Measurements from ENCODE around the gene RPL15.
"Not testable (repeated sequence)": the region's sequence is repeated elsewhere in the genome, so short reads cannot be mapped to it uniquely, and the experiment has no call there.

Gene RPL15

DNA sequence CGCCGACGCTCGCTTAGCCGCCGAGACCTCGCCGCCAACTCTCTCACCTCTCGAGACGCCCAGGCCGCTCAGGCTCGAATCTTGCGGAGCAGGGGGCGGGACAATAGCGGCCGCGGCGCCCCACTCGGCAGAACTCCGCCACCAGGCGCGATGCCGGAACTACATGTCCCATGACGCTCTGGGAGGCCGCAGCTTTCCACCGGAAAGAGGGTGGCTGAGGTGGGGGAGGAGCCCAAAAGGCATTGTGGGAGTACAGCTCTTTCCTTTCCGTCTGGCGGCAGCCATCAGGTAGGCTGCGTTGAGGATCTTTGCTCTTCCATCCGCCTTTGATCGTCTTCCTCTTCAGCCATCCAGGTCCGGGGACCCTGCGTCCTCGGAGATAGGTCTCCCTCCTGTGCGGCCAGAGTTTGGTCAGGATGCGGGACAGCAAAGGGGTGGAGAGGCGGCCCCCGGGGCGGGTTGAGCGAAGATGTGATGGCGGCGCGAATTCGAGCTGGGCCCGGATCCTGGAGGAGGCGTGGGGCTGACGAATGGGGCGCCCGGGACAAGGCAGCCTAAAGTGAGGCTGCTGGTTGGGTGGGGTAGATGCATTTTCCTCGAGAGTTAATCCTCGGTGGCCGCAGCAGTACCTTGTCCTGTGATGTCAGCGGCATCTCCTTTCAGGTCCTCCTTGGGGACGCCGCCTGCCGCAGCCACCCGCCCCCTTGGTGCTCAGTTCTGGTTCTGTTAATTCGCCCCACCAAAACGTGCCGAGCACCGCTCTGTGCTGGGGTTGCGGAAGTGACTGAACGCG lies at the start of gene RPL15, which contains the start of gene NKIRAS1:
Gene RPL15 (plus strand): TSS at position 247 of the 793 bp plus-strand sequence. CDS start 728 bp downstream, outside the sequence.
Gene NKIRAS1 (minus strand): TSS at position 105 of the 793 bp plus-strand sequence. CDS start 6,086 bp downstream, outside the sequence.
- peak; percentile 98 for DNase-seq (ENCODE audit: low spot score)

DNA sequence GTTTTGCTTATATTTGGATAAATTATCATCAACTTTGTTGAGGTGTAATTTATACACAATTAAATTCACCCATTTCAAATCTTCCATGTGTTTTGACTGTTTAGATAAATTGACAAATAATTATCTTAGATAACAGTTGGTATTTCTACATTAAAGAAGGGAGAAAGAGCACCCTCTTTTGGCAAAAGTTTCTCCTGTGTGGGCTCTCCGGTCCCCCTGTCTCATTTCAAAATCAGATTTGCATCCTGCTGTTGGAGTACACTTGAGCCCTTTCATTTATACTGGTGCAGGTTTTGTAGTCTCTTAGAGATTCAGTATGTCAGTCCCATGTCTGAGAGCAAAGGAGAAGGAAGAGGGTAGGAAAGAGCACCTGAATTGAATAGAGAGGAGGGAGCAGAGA lies 49.5 kb upstream of the RPL15 start:
- DNase-seq (ENCODE audit: low spot score) = no peak

DNA sequence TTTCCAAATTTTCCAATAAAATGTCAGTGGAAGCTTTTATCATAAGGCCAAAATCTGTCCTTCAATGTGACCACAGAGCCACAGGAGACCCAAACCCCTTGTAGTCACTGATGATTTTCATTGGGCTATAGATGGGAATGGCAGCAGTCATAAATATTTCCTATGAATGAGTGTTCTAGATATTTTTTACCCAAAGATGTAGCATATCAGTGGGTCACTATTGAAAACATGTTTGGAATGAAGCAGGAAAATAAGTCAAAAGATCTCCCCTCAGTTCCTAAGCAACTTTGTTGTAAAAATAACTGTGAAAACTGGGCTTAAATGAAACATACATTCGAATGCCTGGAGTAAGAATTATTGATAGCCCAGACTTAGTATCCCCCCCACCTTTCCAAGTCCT lies 49.1 kb upstream of the RPL15 start:
- no peak for DNase-seq (ENCODE audit: low spot score)

DNA sequence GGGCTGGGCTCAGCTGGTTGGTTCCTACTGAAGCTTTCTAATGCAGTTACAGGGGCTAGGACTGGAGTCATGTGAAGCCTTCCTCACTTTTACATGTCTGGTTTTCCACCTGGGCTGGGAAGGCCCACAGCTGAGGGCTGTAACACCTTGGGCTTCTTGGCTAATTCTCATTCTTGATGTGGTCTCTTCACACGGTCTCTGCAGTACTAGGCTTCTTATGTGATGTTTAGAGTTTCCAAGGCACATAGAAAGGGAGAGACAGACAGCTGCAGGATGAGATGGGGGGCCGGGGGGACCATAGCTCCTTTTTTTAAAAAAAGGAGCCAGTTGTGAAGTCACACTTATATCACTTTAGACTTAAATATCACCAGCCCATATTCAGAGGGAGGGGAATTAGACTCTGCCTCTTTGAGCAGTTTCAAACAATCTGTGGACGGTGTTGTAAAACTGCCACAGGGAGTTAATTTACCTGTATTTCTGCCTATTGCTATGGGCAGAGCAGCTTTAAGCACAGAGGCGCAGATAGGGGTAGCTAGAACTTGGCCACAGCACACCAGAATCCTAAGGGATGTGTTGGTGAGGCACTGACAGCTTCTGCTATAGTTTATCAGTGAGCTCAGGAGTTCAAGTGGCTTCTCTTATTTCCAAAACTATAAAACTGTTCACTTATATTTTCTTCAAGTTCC lies 46.8 kb upstream of the RPL15 start:
- DNase-seq (ENCODE audit: low spot score) = no peak

DNA sequence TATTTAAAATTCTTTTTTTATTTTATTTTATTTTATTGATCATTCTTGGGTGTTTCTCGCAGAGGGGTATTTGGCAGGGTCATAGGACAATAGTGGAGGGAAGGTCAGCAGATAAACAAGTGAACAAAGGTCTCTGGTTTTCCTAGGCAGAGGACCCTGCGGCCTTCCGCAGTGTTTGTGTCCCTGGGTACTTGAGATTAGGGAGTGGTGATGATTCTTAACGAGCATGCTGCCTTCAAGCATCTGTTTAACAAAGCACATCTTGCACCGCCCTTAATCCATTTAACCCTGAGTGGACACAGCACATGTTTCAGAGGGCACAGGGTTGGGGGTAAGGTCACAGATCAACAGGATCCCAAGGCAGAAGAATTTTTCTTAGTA lies 46.3 kb upstream of the RPL15 start:
- not testable (repeated sequence) for DNase-seq (ENCODE audit: low spot score)

DNA sequence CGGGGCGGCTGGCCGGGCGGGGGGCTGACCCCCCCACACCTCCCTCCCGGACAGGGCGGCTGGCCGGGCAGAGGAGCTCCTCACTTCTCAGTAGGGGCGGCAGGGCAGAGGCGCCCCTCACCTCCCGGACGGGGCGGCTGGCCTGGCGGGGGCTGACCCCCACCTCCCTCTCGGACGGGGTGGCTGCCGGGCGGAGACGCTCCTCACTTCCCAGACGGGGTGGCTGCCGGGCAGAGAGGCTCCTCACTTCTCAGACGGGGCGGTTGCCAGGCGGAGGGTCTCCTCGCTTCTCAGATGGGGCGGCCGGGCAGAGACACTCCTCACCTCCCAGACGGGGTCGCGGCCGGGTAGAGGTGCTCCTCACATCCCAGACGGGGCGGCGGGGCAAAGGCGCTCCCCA lies 45.6 kb upstream of the RPL15 start:
- DNase-seq (ENCODE audit: low spot score) = not testable (repeated sequence)

DNA sequence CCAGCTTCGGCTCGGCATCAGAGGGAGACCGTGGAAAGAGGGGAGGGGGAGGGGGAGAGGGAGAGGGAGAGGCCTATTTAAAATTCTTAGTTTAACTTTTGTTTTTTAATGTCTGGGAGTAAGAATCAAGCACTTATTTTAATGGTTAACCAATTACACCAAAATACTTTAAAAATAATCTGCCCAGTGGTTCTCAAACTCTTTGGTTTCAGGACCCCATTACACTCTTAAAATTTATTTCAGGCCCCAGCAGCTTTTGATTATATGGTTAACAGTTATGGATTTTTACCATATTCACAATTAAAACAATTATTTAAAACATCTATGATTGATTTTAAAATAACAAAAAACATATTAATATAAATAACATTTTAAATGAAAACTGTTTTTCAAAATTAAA lies 44.6 kb upstream of the RPL15 start:
- no peak for DNase-seq (ENCODE audit: low spot score)

DNA sequence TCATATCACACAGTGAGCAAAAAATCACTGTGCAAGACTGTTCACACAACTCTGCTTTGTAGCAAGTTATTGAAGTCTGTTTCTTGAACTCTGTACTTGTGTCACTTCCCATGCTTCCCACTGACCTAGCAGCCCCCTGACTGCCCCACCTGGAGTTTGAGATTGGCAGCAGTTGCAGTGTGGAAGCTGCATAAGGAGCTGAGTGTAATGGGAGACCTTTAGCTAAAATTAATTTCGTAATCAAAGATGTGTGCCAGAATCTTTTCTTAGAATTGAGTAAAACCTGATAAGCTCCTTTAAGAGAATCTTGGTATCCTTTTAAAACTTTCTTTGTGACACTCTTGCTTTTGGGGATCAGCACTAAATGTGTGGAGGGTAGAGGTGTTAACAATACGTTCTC lies 43.0 kb upstream of the RPL15 start:
- DNase-seq (ENCODE audit: low spot score) = no peak

DNA sequence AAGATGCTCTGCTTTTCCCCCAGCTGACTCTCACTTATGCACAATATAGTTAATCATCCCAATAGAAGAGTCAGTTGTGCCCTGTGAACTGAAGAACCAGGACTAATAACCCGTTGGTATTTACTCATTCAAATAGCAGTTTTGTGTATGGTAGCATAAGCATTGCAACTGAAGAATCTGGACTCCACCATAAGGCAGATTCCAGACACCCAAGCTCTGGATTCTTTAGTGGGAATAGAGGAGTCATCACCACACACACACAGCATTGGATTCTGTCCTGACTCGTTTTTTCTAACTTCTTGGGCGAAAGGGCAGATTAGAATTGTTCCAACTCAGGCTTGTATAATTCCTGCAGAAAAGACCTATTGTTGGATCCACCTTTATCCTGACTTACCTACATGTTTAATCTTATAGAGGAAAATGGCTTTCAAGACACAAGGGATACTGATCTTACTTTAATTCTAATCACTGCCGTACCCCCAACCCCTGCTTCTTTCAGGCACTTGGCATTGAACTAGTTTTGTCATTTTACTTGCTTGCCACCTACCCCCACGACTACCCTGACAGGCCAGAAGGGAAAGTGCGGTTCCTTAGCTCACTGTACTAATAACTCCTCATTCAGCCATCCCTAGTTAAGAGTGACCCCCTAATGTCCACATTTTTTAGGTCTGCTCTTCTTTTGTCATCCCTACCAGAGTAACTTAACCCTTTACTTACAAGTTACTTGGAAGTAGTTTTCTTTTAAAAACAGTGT lies 42.4 kb upstream of the RPL15 start:
- no peak for DNase-seq (ENCODE audit: low spot score)

DNA sequence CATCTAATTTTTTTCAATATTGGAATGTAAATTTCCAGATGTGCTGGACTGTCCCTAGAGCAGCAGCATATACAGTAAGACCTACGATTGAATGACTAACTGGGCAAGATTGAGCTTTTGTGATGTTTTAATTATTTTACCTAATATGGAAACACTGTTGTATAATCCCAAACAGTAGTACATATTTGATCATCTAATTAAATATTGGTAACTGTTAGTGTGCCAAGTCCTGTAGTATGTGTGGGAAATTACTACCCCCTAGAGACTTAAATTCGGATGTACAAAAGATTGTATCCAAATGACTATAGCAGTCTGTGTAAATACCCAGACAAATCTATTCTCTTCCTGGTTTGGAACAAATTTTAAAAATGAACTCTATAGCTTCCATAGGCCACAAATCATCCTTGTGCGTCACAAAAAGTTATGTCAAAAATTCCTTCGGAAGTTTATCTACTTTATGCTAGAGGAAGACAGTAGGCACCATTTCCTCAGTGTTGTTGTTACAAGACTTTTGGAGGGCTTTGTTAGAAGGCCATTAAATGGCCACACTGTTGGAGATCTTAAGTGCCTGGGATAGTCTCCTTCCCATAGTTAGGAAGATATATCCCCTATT lies 41.7 kb upstream of the RPL15 start:
- no peak for DNase-seq (ENCODE audit: low spot score)

DNA sequence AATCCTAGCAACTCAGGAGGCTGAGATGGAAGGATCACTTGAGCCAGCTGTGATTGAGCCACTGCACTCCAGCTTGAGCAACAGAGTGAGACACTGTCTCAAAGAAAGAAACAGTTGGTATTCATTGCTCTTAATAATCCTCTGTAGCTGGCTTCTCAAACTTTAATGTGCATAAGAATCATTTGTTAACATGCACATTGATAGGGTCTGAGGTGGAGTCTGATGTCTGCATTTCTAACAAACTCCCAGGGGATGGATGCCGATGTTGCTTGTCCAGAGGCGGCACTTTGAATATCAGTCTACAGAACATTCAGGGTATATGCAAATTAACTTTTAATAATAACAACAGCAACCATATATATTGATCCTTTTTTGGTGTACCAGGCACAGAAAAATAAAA lies 40.0 kb upstream of the RPL15 start:
- no peak for DNase-seq (ENCODE audit: low spot score)

DNA sequence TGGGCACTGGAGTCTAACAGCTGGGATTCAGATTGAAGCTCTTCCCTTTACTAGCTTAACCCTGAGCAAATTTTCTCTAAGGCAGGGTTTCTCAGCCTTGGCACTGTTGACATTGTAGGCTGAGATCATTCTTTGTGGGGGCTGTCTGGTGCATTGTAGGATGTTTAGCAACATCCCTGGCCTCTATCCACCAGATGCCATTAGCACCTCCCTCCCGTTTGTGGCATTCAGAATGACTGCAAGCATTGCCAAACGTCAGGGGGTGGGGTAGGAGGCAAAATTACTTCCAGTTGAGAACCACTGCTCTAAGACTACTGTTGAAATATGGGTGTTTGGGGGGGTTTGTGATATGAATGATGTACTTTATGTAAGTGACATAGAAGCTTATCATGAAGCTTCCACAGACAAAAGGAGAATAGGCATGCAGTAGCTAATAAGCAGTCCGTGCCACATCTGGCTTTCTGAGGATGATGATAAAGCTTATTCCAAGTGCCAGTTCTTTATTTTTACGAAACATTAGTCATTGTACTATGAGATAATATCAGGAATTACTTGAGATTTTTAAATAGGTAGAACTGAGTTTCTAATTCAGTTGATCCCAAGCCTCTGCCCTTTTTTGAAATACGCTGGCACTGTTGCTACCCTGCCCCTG lies 39.5 kb upstream of the RPL15 start:
- no peak for DNase-seq (ENCODE audit: low spot score)

DNA sequence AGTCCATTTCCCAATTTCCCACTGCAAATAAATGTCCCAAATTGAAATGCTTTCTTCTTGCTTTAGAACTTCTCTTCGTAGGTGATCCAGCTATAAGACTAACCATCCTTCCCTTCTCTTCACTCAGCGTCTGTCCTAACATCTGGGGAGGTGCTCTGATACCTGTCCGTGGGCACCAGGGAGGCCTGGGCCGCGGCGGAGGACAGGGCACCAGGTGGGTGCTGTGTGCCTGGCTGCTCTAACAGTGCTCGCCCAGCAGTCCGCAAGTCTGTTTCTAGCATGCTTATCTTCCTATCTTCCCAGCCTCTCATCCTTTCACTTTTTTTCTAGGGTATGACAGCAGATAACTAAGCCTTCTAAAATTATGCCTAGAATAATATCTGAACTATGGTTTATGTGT lies 37.4 kb upstream of the RPL15 start:
- no peak for DNase-seq (ENCODE audit: low spot score)

DNA sequence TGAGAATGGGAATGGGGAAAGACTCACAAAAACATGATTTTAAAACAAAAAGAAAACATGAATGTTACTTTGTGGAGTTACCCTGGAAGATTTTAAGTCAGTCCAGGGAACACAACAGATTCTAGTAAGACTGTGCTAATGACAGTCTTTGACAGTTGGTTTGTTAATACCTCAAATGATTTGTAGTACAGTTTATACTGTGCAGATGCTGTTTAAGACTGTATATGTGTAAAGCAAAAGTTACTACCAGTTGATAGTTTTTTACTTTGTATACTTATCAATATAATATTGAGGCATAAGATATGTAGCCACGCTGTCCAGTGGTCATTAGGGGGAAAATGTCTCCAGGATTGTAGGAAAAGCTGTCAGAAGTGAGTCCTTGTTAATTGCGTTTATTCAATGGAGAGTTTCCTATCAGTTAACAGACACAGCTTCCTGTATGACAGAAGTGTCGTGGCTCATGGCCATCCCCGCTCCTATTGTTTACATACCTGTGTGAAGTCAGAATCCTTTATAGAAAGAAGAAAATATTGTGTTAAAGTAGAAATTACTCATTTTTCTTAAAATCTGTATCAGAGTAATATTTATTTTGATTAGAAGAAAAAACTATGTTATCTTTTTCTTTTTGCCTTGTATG lies 36.1 kb upstream of the RPL15 start:
- DNase-seq (ENCODE audit: low spot score) = no peak

DNA sequence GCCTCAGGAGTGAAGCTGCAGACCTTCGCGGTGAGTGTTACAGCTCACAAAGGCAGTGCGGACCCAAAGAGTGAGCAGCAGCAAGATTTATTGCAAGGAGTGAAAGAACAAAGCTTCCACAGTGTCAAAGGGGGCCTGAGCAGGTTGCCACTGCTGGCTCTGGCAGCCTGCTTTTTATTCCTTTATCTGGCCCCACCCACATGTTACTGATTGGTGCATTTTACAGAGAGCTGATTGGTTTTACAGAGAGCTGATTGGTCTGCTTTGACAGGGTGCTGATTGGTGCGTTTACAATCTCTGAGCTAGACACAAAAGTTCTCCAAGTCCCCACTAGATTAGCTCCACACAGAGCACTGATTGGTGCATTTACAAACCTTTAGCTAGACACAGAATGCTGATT lies 34.9 kb upstream of the RPL15 start:
- not testable (repeated sequence) for DNase-seq (ENCODE audit: low spot score)

DNA sequence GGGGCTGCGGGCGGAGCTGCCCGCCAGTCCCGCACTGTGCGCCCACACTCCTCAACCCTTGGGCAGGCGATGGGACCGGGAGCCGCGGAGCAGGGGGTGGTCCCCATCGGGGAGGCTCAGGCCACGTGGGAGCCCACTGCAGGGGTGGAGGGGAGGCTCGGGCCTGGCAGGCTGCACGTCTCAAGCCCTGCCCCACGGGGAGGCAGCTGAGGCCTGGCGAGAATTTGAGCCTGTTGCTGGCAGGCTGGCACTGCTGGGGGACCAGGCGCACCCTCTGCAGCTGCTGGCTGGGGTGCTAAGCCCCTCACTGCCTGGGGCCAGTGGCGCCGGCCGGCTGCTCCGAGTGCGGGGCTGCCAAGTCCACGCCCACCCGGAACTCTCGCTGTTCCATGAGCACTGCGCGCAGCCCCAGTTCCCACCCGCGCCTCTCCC lies 34.4 kb upstream of the RPL15 start:
- DNase-seq (ENCODE audit: low spot score) = no peak

DNA sequence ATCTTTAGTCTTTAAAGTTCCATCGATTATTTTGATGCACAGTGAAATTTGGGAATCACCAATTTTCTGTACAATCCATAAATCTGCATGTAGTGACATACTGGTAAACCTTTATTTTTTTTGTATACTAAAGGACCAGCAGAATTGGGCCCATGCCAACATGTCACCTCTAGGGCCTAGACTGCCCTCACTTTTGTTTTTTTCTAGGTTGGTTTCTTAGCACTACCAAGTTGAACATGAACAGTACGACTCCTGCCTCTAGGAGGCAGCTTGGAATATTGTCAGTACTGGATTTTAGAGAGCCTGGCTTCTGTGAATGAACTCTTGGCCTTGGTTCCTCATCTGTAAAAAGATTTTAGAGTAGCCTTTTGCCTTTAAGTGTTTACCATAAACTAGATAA lies 32.5 kb upstream of the RPL15 start:
- no peak for DNase-seq (ENCODE audit: low spot score)

DNA sequence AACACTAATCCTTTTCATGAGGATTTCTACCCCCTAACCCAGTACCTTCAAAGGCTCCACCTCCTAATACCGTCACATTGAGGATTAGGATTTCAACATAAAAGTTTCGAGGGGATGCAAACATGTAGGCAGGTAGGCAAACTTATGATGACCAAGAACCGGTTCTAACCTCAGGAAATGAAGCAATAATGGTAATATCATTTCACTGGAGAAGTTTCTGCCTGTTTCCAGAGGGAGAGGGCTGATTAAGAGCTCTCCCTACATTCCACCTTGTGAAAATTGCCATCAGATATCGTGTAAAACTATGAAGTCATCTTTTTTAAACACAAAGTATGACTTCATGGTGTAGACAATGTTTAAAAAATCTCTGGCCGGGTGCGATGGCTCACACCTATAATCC lies 31.7 kb upstream of the RPL15 start:
- no peak for DNase-seq (ENCODE audit: low spot score)

DNA sequence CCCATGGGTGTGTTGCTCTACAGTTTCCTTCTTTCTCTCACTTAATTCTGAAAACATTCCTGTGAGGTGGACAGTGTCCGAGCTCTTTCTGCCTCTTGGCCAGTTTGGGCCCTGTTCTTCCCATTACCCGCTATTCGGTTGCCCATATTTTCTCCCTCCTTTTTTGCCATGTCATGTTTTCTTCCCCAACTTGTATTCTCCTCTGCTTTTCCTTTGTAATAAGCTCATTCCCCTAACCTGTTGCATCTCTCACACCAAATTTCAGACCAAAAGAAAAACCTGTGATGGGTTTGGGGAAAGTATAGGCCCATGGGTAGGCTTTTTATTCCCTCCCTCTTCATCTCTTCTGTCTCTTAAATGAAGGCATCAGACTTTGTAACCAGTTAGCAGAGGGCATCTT lies 30.6 kb upstream of the RPL15 start:
- no peak for DNase-seq (ENCODE audit: low spot score)

DNA sequence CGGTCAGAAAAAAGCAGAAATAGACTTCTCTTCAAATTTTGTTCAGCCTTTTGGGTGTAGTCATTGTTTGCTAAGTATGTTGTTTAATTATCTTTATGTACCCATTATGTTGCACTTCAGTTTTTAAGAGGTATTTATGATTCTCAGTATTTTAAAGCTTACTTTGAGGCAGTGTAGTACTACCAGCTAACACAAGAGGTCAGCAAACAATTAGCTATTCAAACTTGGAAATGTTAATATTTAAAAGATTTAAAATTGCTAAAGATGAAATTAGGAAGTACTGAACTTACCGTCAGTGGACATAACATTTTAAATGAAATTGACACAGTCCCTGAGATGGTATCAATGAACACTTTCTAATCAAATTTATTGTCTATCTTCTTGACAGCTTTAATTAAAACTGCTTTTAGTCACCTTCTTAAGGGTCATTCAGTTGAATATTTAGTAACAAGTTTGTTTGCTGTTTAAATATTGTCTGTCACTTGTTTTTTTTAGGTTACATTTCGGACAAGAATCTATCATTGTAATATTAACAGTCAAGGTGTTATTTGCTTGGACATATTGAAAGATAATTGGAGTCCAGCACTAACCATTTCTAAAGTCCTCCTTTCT lies 28.2 kb upstream of the RPL15 start:
- peak; percentile 40 for DNase-seq (ENCODE audit: low spot score)

DNA sequence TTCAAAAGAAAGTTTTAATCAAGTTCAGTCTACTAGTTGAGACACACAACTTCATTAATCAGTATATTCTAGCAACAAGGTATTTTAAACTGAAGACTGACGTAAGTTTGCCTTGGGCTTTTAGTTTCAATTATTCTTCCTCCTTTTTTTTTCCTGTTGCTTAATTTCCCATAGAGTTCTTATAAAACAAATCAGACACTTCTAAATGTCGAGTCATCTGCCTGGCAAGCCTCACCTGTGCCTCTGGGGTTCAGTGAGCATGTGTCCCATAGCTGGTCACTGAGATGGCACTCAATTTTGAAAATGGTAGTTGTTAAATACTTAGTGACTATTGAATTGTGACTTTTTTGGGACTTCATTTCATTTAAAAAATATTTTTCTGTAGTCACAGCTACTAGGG lies 27.5 kb upstream of the RPL15 start:
- DNase-seq (ENCODE audit: low spot score) = no peak
